ENCODE results near the gene CSDE1.

GRCh38 chr1:114715952-114716303, 41.9 kb downstream of the CSDE1 start:
- TF ChIP-seq, protein P1, sequence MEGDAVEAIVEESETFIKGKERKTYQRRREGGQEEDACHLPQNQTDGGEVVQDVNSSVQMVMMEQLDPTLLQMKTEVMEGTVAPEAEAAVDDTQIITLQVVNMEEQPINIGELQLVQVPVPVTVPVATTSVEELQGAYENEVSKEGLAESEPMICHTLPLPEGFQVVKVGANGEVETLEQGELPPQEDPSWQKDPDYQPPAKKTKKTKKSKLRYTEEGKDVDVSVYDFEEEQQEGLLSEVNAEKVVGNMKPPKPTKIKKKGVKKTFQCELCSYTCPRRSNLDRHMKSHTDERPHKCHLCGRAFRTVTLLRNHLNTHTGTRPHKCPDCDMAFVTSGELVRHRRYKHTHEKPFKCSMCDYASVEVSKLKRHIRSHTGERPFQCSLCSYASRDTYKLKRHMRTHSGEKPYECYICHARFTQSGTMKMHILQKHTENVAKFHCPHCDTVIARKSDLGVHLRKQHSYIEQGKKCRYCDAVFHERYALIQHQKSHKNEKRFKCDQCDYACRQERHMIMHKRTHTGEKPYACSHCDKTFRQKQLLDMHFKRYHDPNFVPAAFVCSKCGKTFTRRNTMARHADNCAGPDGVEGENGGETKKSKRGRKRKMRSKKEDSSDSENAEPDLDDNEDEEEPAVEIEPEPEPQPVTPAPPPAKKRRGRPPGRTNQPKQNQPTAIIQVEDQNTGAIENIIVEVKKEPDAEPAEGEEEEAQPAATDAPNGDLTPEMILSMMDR (IDR thresholded peaks at IDR 0.05): no peak
- no peak for TF ChIP-seq POLR2A (IDR thresholded peaks at IDR 0.05)
- TF ChIP-seq EP300 (IDR thresholded peaks at IDR 0.05): no peak
